ENCODE data around the gene PSMG4. TPM values are rescaled to one million over a fixed set of nuclear protein-coding genes. Genes with fewer than 3 reads are reported as not detected.

The PSMG4 gene
- total RNA-seq, 1 experiment from 2014 or later: 40.0 TPM

- CTCF ChIA-PET: interaction anchor here (0.9 to 1.9 kb wide), 2 partner anchors 9 to 12 kb away, joined by 4 to 6 read pairs; no protein-coding TSS in a partner anchor
- TF ChIP-seq CTCF (IDR thresholded peaks at IDR 0.05; ENCODE audit: unreplicated experiment): no peak
- POLR2A ChIA-PET: no interaction called here
- Mint-ChIP-seq H3K27ac (ENCODE audit: low read depth, unreplicated experiment) (no peak overlapping the region), H3K4me1 (ENCODE audit: insufficient read depth, unreplicated experiment) (no peaks in the 10 kb centered on the region), H3K4me3 (ENCODE audit: unreplicated experiment) (no peak overlapping the region), H3K9me3 (ENCODE audit: unreplicated experiment) (no peaks in the 10 kb centered on the region), H3K27me3 (ENCODE audit: insufficient read depth, unreplicated experiment) (no peaks in the 10 kb centered on the region), H3K36me3 (ENCODE audit: insufficient read depth, unreplicated experiment) (peaks cover 15% of the 10 kb centered on the region)
- intact Hi-C loops (cut with micrococcal nuclease): no loop called here
- BruUV-seq (replicated peaks): no TSS peak
- DNase-seq (ENCODE audit: unreplicated experiment): no peak
Measured at GRCh38 chr6:3294396-3294795, 35.6 kb downstream of the PSMG4 start.

- H3K4me1 Mint-ChIP-seq (ENCODE audit: insufficient read depth, unreplicated experiment): no peaks in the 10 kb centered on the region
- intact Hi-C loops (cut with micrococcal nuclease): no loop called here
- H3K4me3 Mint-ChIP-seq (ENCODE audit: unreplicated experiment): no peak overlapping the region
- DNase-seq (ENCODE audit: unreplicated experiment): no peak
- peaks cover 9% of the 10 kb centered on the region for H3K36me3 Mint-ChIP-seq (ENCODE audit: insufficient read depth, unreplicated experiment)
- no peaks in the 10 kb centered on the region for H3K9me3 Mint-ChIP-seq (ENCODE audit: unreplicated experiment)
- no TSS peak for BruUV-seq (replicated peaks)
- ChIA-PET POLR2A (interaction anchor here (1.5 kb wide), 1 partner anchor 96 kb away, joined by 3 read pairs; no protein-coding TSS in a partner anchor), CTCF (interaction anchor here (0.9 to 1.9 kb wide), 4 partner anchors 10 to 159 kb away, joined by 3 to 6 read pairs (median 4); no protein-coding TSS in a partner anchor)
- H3K27me3 Mint-ChIP-seq (ENCODE audit: insufficient read depth, unreplicated experiment): no peaks in the 10 kb centered on the region
- no peak overlapping the region for H3K27ac Mint-ChIP-seq (ENCODE audit: low read depth, unreplicated experiment)
- no peak for TF ChIP-seq CTCF (IDR thresholded peaks at IDR 0.05; ENCODE audit: unreplicated experiment)
Measured at GRCh38 chr6:3294921-3295871, 36.4 kb downstream of the PSMG4 start.

GRCh38 chr6:3296078-3296477 is 37.3 kb downstream of the PSMG4 start:
- ChIA-PET CTCF (interaction anchor here (0.9 to 1.9 kb wide), 3 partner anchors 14 to 158 kb away, joined by 3 to 6 read pairs (median 4); no protein-coding TSS in a partner anchor), POLR2A (interaction anchor here (1.5 kb wide), 1 partner anchor 95 kb away, joined by 3 read pairs; no protein-coding TSS in a partner anchor)
- no peak for DNase-seq (ENCODE audit: unreplicated experiment)
- no peaks in the 10 kb centered on the region for H3K9me3 Mint-ChIP-seq (ENCODE audit: unreplicated experiment)
- no peak overlapping the region for H3K4me3 Mint-ChIP-seq (ENCODE audit: unreplicated experiment)
- H3K36me3 Mint-ChIP-seq (ENCODE audit: insufficient read depth, unreplicated experiment): peaks cover 9% of the 10 kb centered on the region
- no peak overlapping the region for H3K27ac Mint-ChIP-seq (ENCODE audit: low read depth, unreplicated experiment)
- no TSS peak for BruUV-seq (replicated peaks)
- H3K27me3 Mint-ChIP-seq (ENCODE audit: insufficient read depth, unreplicated experiment): no peaks in the 10 kb centered on the region
- TF ChIP-seq CTCF (IDR thresholded peaks at IDR 0.05; ENCODE audit: unreplicated experiment): no peak
- no peaks in the 10 kb centered on the region for H3K4me1 Mint-ChIP-seq (ENCODE audit: insufficient read depth, unreplicated experiment)
- intact Hi-C loops (cut with micrococcal nuclease): no loop called here

GRCh38 chr6:3296537-3296936 is 37.8 kb downstream of the PSMG4 start:
- no peak for DNase-seq (ENCODE audit: unreplicated experiment)
- intact Hi-C loops (cut with micrococcal nuclease): no loop called here
- CTCF ChIA-PET: no interaction called here

More at GRCh38 chr6:3296537-3296936, 37.8 kb downstream of the PSMG4 start:
- no TSS peak for BruUV-seq (replicated peaks)
- no peak for TF ChIP-seq CTCF (IDR thresholded peaks at IDR 0.05; ENCODE audit: unreplicated experiment)
- Mint-ChIP-seq H3K27ac (ENCODE audit: low read depth, unreplicated experiment) (no peak overlapping the region), H3K27me3 (ENCODE audit: insufficient read depth, unreplicated experiment) (no peaks in the 10 kb centered on the region), H3K9me3 (ENCODE audit: unreplicated experiment) (no peaks in the 10 kb centered on the region), H3K36me3 (ENCODE audit: insufficient read depth, unreplicated experiment) (peaks cover 9% of the 10 kb centered on the region), H3K4me3 (ENCODE audit: unreplicated experiment) (no peak overlapping the region), H3K4me1 (ENCODE audit: insufficient read depth, unreplicated experiment) (no peaks in the 10 kb centered on the region)
- POLR2A ChIA-PET: interaction anchor here (1.5 kb wide), 1 partner anchor 94 kb away, joined by 3 read pairs; no protein-coding TSS in a partner anchor
